ENCODE data around the gene TNIK. TPM values are rescaled to one million over a fixed set of nuclear protein-coding genes. Genes with fewer than 3 reads are reported as not detected.

TNIK gene
- total and polyA plus RNA-seq, 2 experiments from 2014 or later, result 14.6 to 34.3 TPM

DNA sequence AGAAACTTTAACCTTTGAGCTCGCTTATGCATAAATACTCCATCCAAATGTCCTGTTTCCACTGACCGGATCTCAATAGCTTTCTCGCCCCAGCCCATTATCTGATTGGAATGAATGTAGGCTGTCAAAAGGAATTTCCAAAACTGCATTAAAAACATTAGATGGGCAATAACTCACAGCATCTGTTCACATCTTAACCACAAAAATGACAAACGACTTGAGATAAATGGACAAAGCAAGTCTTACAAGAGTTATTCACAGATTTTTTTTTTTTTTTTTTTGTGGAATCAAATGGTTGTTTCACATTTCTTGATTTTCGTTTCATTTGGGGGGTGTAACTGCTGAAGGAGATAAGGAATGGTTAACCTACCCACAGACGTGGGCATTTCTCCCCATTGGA is 394.0 kb downstream of the TNIK start (continued):
- TF ChIP-seq, protein P1, sequence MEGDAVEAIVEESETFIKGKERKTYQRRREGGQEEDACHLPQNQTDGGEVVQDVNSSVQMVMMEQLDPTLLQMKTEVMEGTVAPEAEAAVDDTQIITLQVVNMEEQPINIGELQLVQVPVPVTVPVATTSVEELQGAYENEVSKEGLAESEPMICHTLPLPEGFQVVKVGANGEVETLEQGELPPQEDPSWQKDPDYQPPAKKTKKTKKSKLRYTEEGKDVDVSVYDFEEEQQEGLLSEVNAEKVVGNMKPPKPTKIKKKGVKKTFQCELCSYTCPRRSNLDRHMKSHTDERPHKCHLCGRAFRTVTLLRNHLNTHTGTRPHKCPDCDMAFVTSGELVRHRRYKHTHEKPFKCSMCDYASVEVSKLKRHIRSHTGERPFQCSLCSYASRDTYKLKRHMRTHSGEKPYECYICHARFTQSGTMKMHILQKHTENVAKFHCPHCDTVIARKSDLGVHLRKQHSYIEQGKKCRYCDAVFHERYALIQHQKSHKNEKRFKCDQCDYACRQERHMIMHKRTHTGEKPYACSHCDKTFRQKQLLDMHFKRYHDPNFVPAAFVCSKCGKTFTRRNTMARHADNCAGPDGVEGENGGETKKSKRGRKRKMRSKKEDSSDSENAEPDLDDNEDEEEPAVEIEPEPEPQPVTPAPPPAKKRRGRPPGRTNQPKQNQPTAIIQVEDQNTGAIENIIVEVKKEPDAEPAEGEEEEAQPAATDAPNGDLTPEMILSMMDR (conservative IDR thresholded peaks at IDR 0.05; ENCODE audit: low read depth in 2 of 2), result no peak
- TF ChIP-seq, protein P2, sequence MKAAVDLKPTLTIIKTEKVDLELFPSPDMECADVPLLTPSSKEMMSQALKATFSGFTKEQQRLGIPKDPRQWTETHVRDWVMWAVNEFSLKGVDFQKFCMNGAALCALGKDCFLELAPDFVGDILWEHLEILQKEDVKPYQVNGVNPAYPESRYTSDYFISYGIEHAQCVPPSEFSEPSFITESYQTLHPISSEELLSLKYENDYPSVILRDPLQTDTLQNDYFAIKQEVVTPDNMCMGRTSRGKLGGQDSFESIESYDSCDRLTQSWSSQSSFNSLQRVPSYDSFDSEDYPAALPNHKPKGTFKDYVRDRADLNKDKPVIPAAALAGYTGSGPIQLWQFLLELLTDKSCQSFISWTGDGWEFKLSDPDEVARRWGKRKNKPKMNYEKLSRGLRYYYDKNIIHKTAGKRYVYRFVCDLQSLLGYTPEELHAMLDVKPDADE (IDR thresholded peaks at IDR 0.05), result no peak
- TF ChIP-seq POLR2AphosphoS5 (IDR thresholded peaks at IDR 0.05; ENCODE audit: low read depth) (no peak), STAT1 (IDR thresholded peaks at IDR 0.05; ENCODE audit: unreplicated experiment) (no peak), CREB1 (CRISPR knock-in tag; IDR thresholded peaks at IDR 0.05; ENCODE audit: low read depth) (no peak), EZH2phosphoT487 (IDR thresholded peaks at IDR 0.05; ENCODE audit: unreplicated experiment) (no peak), ZNF331 (CRISPR knock-in tag; IDR thresholded peaks at IDR 0.05; ENCODE audit: low read depth) (no peak)

DNA sequence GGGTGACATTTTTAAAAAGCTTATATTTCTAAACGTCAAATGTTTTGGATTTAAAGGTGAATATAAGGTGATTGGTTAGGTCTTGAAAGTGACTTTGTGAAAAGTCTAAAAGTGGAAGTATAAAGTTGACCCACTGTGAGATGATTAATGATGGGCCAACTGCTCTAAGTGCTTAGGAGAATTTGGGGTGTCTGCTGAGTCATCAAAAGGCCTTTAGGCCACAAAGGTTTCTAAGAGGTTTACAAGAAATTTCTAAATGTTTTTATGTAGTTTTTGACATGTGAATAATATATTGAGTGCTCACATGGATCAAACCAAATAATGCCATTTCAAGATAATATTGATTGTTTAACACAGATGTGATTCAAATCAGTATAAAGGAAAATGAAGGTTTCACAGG is 394.5 kb downstream of the TNIK start:
- Mint-ChIP-seq H3K27ac (no peak overlapping the region), H3K9me3 (no peaks in the 10 kb centered on the region; the same call in 2 of the 3 replicates), H3K36me3 (ENCODE audit: low read depth) (peaks cover 23% of the 10 kb centered on the region), H3K4me3 (no peak overlapping the region), H3K27me3 (ENCODE audit: insufficient read depth, low read depth, poor library complexity) (peaks cover 8% of the 10 kb centered on the region), H3K4me1 (peaks cover 18% of the 10 kb centered on the region)
- H3K79me2 ChIP-seq (replicated peaks; ENCODE audit: insufficient read depth), result no peaks in the 10 kb centered on the region
- H3K4me3 ChIP-seq, result no peak overlapping the region
- H3K36me3 ChIP-seq (ENCODE audit: insufficient read depth), result no peaks in the 10 kb centered on the region
- no peaks in the 10 kb centered on the region for H4K20me1 ChIP-seq (replicated peaks; ENCODE audit: insufficient read depth)
- no peaks in the 10 kb centered on the region for H3K27me3 ChIP-seq (ENCODE audit: insufficient read depth)
- peaks cover 4% of the 10 kb centered on the region; the same call in 1 of the 2 replicates for H3K9me2 ChIP-seq (ENCODE audit: insufficient read depth)
- no peak for DNase-seq (ENCODE audit: low spot score)
- no peak overlapping the region for H3K27ac ChIP-seq (ENCODE audit: low read depth)
- H2AFZ ChIP-seq, result no peak overlapping the region
- H3F3A ChIP-seq (replicated peaks; ENCODE audit: low read depth), result no peaks in the 10 kb centered on the region
- H3K4me1 ChIP-seq (ENCODE audit: insufficient read depth), result peaks cover 11% of the 10 kb centered on the region; the same call in 1 of the 2 replicates
- H3K4me2 ChIP-seq, result no peak overlapping the region
- ATAC-seq, result no peak
- no peak for TF ChIP-seq NANOG (IDR thresholded peaks at IDR 0.05; ENCODE audit: borderline replicate concordance)
- TF ChIP-seq JUNB (IDR thresholded peaks at IDR 0.05; ENCODE audit: unreplicated experiment), result no peak
- no peak for TF ChIP-seq POLR2AphosphoS5 (IDR thresholded peaks at IDR 0.05; ENCODE audit: low read depth)
- TF ChIP-seq ZNF331 (CRISPR knock-in tag; IDR thresholded peaks at IDR 0.05; ENCODE audit: low read depth), result no peak
- TF ChIP-seq, protein P3, sequence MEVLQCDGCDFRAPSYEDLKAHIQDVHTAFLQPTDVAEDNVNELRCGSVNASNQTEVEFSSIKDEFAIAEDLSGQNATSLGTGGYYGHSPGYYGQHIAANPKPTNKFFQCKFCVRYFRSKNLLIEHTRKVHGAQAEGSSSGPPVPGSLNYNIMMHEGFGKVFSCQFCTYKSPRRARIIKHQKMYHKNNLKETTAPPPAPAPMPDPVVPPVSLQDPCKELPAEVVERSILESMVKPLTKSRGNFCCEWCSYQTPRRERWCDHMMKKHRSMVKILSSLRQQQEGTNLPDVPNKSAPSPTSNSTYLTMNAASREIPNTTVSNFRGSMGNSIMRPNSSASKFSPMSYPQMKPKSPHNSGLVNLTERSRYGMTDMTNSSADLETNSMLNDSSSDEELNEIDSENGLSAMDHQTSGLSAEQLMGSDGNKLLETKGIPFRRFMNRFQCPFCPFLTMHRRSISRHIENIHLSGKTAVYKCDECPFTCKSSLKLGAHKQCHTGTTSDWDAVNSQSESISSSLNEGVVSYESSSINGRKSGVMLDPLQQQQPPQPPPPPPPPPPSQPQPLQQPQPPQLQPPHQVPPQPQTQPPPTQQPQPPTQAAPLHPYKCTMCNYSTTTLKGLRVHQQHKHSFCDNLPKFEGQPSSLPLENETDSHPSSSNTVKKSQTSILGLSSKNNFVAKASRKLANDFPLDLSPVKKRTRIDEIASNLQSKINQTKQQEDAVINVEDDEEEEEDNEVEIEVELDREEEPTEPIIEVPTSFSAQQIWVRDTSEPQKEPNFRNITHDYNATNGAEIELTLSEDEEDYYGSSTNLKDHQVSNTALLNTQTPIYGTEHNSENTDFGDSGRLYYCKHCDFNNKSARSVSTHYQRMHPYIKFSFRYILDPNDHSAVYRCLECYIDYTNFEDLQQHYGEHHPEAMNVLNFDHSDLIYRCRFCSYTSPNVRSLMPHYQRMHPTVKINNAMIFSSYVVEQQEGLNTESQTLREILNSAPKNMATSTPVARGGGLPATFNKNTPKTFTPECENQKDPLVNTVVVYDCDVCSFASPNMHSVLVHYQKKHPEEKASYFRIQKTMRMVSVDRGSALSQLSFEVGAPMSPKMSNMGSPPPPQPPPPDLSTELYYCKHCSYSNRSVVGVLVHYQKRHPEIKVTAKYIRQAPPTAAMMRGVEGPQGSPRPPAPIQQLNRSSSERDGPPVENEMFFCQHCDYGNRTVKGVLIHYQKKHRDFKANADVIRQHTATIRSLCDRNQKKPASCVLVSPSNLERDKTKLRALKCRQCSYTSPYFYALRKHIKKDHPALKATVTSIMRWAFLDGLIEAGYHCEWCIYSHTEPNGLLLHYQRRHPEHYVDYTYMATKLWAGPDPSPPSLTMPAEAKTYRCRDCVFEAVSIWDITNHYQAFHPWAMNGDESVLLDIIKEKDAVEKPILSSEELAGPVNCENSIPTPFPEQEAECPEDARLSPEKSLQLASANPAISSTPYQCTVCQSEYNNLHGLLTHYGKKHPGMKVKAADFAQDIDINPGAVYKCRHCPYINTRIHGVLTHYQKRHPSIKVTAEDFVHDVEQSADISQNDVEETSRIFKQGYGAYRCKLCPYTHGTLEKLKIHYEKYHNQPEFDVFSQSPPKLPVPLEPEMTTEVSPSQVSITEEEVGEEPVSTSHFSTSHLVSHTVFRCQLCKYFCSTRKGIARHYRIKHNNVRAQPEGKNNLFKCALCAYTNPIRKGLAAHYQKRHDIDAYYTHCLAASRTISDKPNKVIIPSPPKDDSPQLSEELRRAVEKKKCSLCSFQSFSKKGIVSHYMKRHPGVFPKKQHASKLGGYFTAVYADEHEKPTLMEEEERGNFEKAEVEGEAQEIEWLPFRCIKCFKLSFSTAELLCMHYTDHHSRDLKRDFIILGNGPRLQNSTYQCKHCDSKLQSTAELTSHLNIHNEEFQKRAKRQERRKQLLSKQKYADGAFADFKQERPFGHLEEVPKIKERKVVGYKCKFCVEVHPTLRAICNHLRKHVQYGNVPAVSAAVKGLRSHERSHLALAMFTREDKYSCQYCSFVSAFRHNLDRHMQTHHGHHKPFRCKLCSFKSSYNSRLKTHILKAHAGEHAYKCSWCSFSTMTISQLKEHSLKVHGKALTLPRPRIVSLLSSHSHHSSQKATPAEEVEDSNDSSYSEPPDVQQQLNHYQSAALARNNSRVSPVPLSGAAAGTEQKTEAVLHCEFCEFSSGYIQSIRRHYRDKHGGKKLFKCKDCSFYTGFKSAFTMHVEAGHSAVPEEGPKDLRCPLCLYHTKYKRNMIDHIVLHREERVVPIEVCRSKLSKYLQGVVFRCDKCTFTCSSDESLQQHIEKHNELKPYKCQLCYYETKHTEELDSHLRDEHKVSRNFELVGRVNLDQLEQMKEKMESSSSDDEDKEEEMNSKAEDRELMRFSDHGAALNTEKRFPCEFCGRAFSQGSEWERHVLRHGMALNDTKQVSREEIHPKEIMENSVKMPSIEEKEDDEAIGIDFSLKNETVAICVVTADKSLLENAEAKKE (CRISPR knock-in tag; IDR thresholded peaks at IDR 0.05), result no peak
- TF ChIP-seq EZH2 (IDR thresholded peaks at IDR 0.05; ENCODE audit: low read depth, unreplicated experiment), result no peak
- no peak for TF ChIP-seq EZH2phosphoT487 (IDR thresholded peaks at IDR 0.05; ENCODE audit: unreplicated experiment)
- no peak for TF ChIP-seq STAT1 (IDR thresholded peaks at IDR 0.05; ENCODE audit: unreplicated experiment)
- TF ChIP-seq ZNF114 (CRISPR knock-in tag; IDR thresholded peaks at IDR 0.05), result no peak
- TF ChIP-seq, protein P4, sequence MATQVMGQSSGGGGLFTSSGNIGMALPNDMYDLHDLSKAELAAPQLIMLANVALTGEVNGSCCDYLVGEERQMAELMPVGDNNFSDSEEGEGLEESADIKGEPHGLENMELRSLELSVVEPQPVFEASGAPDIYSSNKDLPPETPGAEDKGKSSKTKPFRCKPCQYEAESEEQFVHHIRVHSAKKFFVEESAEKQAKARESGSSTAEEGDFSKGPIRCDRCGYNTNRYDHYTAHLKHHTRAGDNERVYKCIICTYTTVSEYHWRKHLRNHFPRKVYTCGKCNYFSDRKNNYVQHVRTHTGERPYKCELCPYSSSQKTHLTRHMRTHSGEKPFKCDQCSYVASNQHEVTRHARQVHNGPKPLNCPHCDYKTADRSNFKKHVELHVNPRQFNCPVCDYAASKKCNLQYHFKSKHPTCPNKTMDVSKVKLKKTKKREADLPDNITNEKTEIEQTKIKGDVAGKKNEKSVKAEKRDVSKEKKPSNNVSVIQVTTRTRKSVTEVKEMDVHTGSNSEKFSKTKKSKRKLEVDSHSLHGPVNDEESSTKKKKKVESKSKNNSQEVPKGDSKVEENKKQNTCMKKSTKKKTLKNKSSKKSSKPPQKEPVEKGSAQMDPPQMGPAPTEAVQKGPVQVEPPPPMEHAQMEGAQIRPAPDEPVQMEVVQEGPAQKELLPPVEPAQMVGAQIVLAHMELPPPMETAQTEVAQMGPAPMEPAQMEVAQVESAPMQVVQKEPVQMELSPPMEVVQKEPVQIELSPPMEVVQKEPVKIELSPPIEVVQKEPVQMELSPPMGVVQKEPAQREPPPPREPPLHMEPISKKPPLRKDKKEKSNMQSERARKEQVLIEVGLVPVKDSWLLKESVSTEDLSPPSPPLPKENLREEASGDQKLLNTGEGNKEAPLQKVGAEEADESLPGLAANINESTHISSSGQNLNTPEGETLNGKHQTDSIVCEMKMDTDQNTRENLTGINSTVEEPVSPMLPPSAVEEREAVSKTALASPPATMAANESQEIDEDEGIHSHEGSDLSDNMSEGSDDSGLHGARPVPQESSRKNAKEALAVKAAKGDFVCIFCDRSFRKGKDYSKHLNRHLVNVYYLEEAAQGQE (IDR thresholded peaks at IDR 0.05; ENCODE audit: unreplicated experiment), result no peak
- TF ChIP-seq CREB1 (CRISPR knock-in tag; IDR thresholded peaks at IDR 0.05; ENCODE audit: low read depth), result no peak
